ENCODE data around the gene CD68.

CD68 gene

DNA sequence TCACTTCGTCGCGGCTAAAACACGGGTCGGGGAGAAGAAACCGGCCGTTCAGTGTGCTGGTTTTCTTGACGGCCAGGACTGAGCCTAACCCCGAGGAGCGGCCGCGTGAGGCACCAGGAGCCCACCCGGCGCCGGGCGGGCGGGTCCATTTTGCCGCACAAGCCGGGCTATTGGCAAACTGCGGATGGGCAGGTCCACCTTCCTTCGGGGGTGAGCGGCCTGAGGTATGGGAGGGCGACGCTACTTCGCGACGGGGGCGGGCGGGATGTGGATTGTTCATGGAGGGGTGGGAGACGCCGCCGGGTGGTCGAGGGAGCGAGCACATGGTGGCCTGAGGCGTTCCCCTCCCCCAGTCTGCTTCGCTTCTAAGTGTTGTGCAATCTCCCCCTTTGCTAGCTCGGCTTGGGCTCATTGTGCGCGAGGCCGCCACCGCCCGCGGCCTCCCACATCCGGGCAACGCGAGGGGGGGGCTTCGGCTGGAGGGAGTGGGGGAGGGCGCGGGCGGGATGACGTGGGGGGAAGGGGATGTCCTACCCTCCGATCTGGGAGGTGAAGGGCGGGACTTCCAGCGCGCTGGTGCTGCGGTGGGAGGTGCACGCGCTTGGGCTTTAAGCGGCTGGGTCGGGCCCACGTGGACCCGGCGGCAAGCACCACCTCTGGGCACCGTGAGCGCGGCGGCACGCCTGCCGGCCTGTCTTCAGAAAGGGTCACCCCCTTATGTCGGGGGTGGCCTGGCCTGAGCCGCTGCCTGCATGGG is 5.9 kb upstream of the CD68 start:
- no peaks in the 10 kb centered on the region for H3K27me3 ChIP-seq (ENCODE audit: control insufficient read depth, insufficient read depth, low read length)
- no peaks in the 10 kb centered on the region for H3K9me3 ChIP-seq (ENCODE audit: control insufficient read depth, insufficient read depth, low read depth, low read length)
- H3K36me3 ChIP-seq (ENCODE audit: control insufficient read depth, insufficient read depth, low read length): peaks cover 82% of the 10 kb centered on the region
- H3K9ac ChIP-seq (ENCODE audit: low read length): peak overlapping the region; percentile 99
- peak overlapping the region; percentile 89 for H3K4me3 ChIP-seq (ENCODE audit: low read depth, low read length)
- peaks cover 10% of the 10 kb centered on the region; the same call in 1 of the 2 replicates for H3K4me1 ChIP-seq (ENCODE audit: control insufficient read depth, insufficient read depth, low read length)
- H3K27ac ChIP-seq (ENCODE audit: low read depth, low read length): peak overlapping the region; percentile 97

DNA sequence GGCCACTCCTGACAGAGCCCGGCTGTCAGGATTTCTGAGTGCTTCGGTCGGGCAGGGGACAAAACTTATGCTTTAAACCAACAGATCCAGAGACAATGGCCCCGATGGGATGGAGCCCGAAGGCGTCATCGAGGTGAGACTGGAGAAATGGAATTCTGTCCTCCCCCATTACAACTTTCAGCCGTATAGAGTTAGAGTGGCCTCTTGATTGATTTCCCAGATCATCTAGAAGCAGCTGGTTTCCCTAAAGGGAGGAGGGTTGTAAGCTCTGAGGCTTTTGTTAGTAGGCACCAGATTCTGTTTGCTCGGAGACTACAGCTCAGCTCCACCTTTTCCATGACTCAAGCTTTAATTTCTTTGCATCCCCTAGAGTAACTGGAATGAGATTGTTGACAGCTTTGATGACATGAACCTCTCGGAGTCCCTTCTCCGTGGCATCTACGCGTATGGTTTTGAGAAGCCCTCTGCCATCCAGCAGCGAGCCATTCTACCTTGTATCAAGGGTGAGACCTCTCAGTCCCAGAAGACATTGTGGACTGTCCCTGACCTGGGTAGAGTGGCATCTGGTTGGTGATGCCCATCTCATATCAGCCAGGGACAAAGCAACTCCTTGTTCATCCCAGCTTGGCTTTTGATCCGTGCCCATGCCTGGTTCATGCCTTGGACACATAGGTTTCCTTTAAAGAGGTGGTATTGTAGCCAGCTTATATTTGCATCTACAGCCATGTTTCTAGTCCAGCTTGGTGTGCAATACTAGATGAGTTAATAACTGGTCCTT is 5.1 kb upstream of the CD68 start:
- Histone ChIP-seq H3K27me3 (ENCODE audit: control insufficient read depth, insufficient read depth, low read length) (no peaks in the 10 kb centered on the region), H3K27ac (ENCODE audit: low read depth, low read length) (peak overlapping the region; percentile 97), H3K36me3 (ENCODE audit: control insufficient read depth, insufficient read depth, low read length) (peaks cover 81% of the 10 kb centered on the region), H3K9ac (ENCODE audit: low read length) (peak overlapping the region; percentile 99), H3K9me3 (ENCODE audit: control insufficient read depth, insufficient read depth, low read depth, low read length) (no peaks in the 10 kb centered on the region), H3K4me1 (ENCODE audit: control insufficient read depth, insufficient read depth, low read length) (peaks cover 10% of the 10 kb centered on the region; the same call in 1 of the 2 replicates), H3K4me3 (ENCODE audit: low read depth, low read length) (peak overlapping the region; percentile 89)

DNA sequence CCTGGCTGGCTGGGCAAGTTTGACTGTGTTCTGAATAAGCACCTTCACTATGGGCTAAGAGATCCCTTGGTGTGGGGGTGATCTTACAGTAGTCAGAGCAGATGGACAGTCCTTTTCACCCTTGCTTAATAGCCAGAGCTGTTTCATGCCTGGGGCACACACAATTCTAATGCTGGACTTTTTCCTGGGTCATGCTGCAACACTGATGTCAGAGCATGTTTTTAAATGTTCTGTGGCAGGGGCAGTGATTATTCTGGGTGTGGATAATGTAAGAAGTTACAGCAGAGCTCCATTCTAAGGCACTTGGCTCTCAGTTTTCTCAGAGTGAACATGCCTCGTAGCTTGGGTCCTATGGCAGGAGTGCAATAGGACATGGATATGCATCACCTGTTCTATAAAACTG is 4.0 kb upstream of the CD68 start:
- Histone ChIP-seq H3K4me1 (ENCODE audit: control insufficient read depth, insufficient read depth, low read length) (peaks cover 10% of the 10 kb centered on the region; the same call in 1 of the 2 replicates), H3K9me3 (ENCODE audit: control insufficient read depth, insufficient read depth, low read depth, low read length) (no peaks in the 10 kb centered on the region), H3K9ac (ENCODE audit: low read length) (no peak overlapping the region), H3K4me3 (ENCODE audit: low read depth, low read length) (peak overlapping the region; percentile 89; the same call in 1 of the 2 replicates), H3K27me3 (ENCODE audit: control insufficient read depth, insufficient read depth, low read length) (no peaks in the 10 kb centered on the region), H3K27ac (ENCODE audit: low read depth, low read length) (no peak overlapping the region), H3K36me3 (ENCODE audit: control insufficient read depth, insufficient read depth, low read length) (peaks cover 77% of the 10 kb centered on the region)

DNA sequence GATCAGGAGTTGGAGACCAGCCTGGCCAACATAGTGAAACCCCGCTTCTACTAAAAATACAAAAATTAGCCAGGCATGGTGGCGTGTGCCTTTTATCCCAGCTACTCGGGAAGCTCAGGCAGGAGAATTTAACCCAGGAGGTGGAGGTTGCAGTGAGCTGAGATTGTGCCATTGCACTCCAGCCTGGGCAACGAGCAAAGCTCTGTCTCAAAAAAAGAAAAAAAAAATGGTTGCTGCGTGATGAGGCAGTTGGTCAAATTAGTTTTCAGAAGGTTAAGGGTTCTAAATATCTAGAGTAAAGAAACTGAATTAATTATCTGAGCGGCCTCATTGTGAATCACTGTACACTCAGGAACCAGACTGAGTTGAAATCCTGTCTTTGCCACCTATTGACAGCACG is 3.5 kb upstream of the CD68 start:
- no peak overlapping the region for H3K27ac ChIP-seq (ENCODE audit: low read depth, low read length)

DNA sequence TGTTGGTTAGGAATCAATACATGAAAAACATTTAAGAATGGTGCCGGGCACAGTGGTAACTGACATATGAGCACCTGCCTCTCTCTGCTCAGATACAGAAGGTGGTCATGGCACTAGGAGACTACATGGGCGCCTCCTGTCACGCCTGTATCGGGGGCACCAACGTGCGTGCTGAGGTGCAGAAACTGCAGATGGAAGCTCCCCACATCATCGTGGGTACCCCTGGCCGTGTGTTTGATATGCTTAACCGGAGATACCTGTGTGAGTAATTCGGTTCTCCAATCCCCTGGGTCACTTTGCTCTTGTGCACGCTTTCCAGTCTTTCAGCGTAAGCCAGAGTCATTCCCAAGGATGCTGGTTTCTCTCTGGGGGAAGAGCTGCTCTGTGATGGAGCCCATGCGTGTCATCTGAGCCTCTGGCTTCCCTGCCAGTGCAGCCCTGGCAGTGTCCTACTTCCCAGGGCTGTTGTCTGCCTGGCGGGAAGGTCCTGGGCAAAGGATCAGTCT is 3.0 kb upstream of the CD68 start:
- peaks cover 70% of the 10 kb centered on the region for H3K36me3 ChIP-seq (ENCODE audit: control insufficient read depth, insufficient read depth, low read length)
- H3K9me3 ChIP-seq (ENCODE audit: control insufficient read depth, insufficient read depth, low read depth, low read length): no peaks in the 10 kb centered on the region
- H3K9ac ChIP-seq (ENCODE audit: low read length): no peak overlapping the region
- peaks cover 10% of the 10 kb centered on the region; the same call in 1 of the 2 replicates for H3K4me1 ChIP-seq (ENCODE audit: control insufficient read depth, insufficient read depth, low read length)
- no peaks in the 10 kb centered on the region for H3K27me3 ChIP-seq (ENCODE audit: control insufficient read depth, insufficient read depth, low read length)
- H3K27ac ChIP-seq (ENCODE audit: low read depth, low read length): no peak overlapping the region
- no peak overlapping the region for H3K4me3 ChIP-seq (ENCODE audit: low read depth, low read length)

More for the DNA sequence above, 3.5 kb upstream of the CD68 start:
- Histone ChIP-seq H3K27me3 (ENCODE audit: control insufficient read depth, insufficient read depth, low read length) (no peaks in the 10 kb centered on the region), H3K9me3 (ENCODE audit: control insufficient read depth, insufficient read depth, low read depth, low read length) (no peaks in the 10 kb centered on the region), H3K4me3 (ENCODE audit: low read depth, low read length) (0 out of 2 replicates have a peak overlapping the region, but pooled peaks have one; percentile 89), H3K9ac (ENCODE audit: low read length) (no peak overlapping the region), H3K4me1 (ENCODE audit: control insufficient read depth, insufficient read depth, low read length) (peaks cover 10% of the 10 kb centered on the region; the same call in 1 of the 2 replicates), H3K36me3 (ENCODE audit: control insufficient read depth, insufficient read depth, low read length) (peaks cover 74% of the 10 kb centered on the region)

DNA sequence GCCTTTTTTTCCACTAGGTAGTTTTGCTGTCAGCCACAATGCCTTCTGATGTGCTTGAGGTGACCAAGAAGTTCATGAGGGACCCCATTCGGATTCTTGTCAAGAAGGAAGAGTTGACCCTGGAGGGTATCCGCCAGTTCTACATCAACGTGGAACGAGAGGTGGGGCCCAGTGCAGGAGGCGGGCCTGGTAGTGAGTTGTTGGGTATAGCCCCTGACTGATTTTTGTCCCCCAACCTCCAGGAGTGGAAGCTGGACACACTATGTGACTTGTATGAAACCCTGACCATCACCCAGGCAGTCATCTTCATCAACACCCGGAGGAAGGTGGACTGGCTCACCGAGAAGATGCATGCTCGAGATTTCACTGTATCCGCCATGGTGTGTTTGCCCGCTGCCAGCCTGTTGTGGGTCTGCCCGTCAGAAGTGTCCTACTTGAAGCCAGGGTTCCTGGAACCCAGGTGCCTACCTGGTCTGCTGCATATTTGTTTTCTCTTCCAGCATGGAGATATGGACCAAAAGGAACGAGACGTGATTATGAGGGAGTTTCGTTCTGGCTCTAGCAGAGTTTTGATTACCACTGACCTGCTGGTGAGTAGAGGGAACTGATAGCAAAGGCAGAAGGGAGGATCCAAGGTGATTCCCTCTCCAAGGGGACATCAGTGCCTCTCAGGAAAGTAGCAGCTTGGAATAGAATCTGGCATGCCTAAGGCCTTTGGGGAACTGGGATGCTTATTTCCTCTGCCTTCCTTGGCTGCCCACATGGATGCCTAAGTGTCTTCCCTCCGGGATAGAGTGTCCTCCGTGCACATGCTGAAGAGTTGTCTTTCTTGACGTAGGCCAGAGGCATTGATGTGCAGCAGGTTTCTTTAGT is 1.9 kb upstream of the CD68 start:
- Histone ChIP-seq H3K27me3 (ENCODE audit: control insufficient read depth, insufficient read depth, low read length) (no peaks in the 10 kb centered on the region), H3K9me3 (ENCODE audit: control insufficient read depth, insufficient read depth, low read depth, low read length) (no peaks in the 10 kb centered on the region), H3K4me1 (ENCODE audit: control insufficient read depth, insufficient read depth, low read length) (peaks cover 16% of the 10 kb centered on the region), H3K9ac (ENCODE audit: low read length) (no peak overlapping the region), H3K36me3 (ENCODE audit: control insufficient read depth, insufficient read depth, low read length) (peaks cover 70% of the 10 kb centered on the region), H3K4me3 (ENCODE audit: low read depth, low read length) (no peak overlapping the region), H3K27ac (ENCODE audit: low read depth, low read length) (no peak overlapping the region)

DNA sequence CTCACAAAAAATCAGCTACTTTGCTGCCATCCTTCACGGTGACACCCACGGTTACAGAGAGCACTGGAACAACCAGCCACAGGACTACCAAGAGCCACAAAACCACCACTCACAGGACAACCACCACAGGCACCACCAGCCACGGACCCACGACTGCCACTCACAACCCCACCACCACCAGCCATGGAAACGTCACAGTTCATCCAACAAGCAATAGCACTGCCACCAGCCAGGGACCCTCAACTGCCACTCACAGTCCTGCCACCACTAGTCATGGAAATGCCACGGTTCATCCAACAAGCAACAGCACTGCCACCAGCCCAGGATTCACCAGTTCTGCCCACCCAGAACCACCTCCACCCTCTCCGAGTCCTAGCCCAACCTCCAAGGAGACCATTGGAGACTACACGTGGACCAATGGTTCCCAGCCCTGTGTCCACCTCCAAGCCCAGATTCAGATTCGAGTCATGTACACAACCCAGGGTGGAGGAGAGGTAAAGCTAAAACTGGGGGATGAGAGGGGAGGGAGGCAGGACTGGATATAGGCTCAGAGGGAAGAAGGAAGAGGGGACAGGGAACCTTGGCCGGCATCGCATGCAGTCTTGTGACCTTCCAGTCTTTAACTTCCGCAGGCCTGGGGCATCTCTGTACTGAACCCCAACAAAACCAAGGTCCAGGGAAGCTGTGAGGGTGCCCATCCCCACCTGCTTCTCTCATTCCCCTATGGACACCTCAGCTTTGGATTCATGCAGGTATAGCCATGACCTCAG is 581 bp downstream of the CD68 start:
- Histone ChIP-seq H3K27ac (ENCODE audit: low read depth, low read length) (no peak overlapping the region), H3K9ac (ENCODE audit: low read length) (no peak overlapping the region), H3K4me3 (ENCODE audit: low read depth, low read length) (no peak overlapping the region), H3K9me3 (ENCODE audit: control insufficient read depth, insufficient read depth, low read depth, low read length) (no peaks in the 10 kb centered on the region), H3K36me3 (ENCODE audit: control insufficient read depth, insufficient read depth, low read length) (peaks cover 49% of the 10 kb centered on the region), H3K4me1 (ENCODE audit: control insufficient read depth, insufficient read depth, low read length) (peaks cover 19% of the 10 kb centered on the region), H3K27me3 (ENCODE audit: control insufficient read depth, insufficient read depth, low read length) (no peaks in the 10 kb centered on the region)

DNA sequence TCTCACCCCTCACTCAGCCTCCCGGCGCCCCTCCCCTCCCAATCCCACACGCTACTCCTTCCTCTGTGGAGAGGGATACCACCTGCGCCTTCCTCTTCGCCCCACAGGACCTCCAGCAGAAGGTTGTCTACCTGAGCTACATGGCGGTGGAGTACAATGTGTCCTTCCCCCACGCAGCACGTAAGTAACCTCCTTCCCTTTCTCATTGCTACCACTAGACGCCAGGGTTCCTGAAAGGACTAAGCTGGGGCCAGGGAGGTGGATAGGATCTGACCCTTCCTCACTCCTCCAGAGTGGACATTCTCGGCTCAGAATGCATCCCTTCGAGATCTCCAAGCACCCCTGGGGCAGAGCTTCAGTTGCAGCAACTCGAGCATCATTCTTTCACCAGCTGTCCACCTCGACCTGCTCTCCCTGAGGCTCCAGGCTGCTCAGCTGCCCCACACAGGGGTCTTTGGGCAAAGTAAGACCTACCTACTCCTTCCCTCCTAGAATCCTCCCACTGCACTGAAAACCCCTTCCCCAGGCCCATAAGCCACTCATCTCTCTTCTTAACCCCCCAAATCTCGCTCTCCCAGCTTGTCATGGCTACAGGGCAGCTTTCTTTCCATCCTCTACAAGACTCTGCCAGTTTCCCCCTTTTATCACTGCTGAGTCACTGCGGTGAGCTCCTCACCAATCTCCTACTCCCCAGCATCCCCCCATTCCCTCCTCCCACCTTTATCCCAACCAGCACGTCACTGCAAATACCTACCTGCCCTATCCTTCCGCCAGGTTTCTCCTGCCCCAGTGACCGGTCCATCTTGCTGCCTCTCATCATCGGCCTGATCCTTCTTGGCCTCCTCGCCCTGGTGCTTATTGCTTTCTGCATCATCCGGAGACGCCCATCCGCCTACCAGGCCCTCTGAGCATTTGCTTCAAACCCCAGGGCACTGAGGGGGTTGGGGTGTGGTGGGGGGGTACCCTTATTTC is 1.5 kb downstream of the CD68 start:
- Histone ChIP-seq H3K9ac (ENCODE audit: low read length) (no peak overlapping the region), H3K9me3 (ENCODE audit: control insufficient read depth, insufficient read depth, low read depth, low read length) (no peaks in the 10 kb centered on the region), H3K27me3 (ENCODE audit: control insufficient read depth, insufficient read depth, low read length) (no peaks in the 10 kb centered on the region), H3K4me1 (ENCODE audit: control insufficient read depth, insufficient read depth, low read length) (peaks cover 15% of the 10 kb centered on the region), H3K4me3 (ENCODE audit: low read depth, low read length) (no peak overlapping the region), H3K27ac (ENCODE audit: low read depth, low read length) (no peak overlapping the region), H3K36me3 (ENCODE audit: control insufficient read depth, insufficient read depth, low read length) (peaks cover 41% of the 10 kb centered on the region)

DNA sequence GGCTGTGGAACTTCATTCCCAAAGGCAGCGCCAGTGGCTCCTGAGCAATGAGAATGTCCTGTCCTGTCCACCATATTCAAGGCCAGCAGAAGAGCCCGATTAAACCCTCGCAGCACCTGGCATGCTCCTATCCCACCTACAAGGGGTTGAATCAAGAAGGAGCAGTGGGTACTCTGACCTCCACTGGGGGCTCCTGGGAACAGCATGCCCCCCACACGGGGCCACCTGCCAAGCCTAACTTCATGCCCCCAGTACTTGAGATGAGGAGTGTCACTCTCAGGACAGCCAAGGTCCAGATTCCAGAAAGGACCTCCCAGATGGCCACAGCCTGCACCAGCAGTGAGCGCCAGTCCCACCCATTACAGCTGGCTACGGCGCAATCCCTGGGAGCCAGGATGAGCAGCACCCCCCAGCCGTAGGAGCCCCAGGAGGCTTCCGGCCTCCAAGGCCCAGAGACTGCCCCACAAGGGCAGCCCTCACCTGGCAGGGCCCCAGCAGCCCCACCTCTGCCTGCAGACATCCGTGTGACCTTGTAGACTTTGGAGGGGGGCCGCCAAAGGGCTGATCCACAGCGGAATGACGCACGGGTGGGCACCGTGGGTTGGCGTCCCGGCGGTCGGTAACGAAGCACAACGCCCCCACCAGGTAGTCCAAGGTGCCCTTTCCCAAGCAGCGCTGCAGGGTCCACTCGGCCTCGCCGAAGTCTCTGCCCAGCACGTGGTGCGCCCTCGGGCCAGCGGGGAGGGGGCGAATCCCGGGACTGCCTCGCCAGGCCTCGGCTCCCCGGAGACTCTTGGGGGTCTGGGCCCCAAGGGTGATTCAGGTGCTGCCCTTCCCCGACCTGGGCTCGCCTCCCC is 3.2 kb downstream of the CD68 start:
- peak overlapping the region; percentile 88 for H3K4me3 ChIP-seq (ENCODE audit: low read depth, low read length)
- peaks cover 15% of the 10 kb centered on the region for H3K4me1 ChIP-seq (ENCODE audit: control insufficient read depth, insufficient read depth, low read length)
- H3K27me3 ChIP-seq (ENCODE audit: control insufficient read depth, insufficient read depth, low read length): no peaks in the 10 kb centered on the region
- peak overlapping the region; percentile 98 for H3K9ac ChIP-seq (ENCODE audit: low read length)
- peak overlapping the region; percentile 99 for H3K27ac ChIP-seq (ENCODE audit: low read depth, low read length)
- H3K9me3 ChIP-seq (ENCODE audit: control insufficient read depth, insufficient read depth, low read depth, low read length): no peaks in the 10 kb centered on the region
- peaks cover 35% of the 10 kb centered on the region for H3K36me3 ChIP-seq (ENCODE audit: control insufficient read depth, insufficient read depth, low read length)

All from HUES6 (cell line).